ENCODE data around the gene CARS2. TPM values are rescaled to one million over a fixed set of nuclear protein-coding genes. Genes with fewer than 3 reads are reported as not detected.
"Not testable (repeated sequence)": the region's sequence is repeated elsewhere in the genome, so short reads cannot be mapped to it uniquely, and the experiment has no call there.

CARS2 gene
- total RNA-seq, 2 donors from 2014 or later: 58.1 to 112 TPM

DNA sequence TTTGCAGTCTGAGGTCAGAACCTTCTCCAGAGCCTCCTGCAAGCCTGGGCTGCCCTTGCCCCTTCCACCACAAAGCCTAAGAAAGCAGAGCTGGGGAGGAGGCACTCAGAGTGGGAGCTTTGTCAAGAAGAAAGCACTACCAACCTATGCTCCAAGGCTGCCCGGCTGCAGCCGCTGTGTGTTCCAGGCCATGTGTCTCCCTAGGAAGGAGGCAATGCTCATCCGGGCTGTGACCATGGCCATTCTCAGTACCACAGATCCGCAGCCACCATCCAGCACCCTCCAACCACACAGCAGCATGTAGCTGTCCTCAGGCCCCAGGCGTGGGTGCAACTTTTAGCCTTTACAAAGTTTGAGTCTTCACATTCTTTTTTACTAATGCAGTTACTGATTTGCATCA, 22.0 kb downstream of the CARS2 start:
- H3K9me3 Mint-ChIP-seq: no peaks in the 10 kb centered on the region
- DNase-seq (ENCODE audit: low spot score): no peak
- no peaks in the 10 kb centered on the region for H3K27me3 Mint-ChIP-seq
- H3K4me1 Mint-ChIP-seq (ENCODE audit: low read depth in 2 of 2): peaks cover 0 to 4% of the 10 kb centered on the region in 2 donors
- H3K4me3 Mint-ChIP-seq: no peak overlapping the region
- peaks cover 11% of the 10 kb centered on the region for H3K36me3 Mint-ChIP-seq
- peak in 1 of 2 donors; percentile 15 for ATAC-seq
- no peak overlapping the region for H3K27ac Mint-ChIP-seq

DNA sequence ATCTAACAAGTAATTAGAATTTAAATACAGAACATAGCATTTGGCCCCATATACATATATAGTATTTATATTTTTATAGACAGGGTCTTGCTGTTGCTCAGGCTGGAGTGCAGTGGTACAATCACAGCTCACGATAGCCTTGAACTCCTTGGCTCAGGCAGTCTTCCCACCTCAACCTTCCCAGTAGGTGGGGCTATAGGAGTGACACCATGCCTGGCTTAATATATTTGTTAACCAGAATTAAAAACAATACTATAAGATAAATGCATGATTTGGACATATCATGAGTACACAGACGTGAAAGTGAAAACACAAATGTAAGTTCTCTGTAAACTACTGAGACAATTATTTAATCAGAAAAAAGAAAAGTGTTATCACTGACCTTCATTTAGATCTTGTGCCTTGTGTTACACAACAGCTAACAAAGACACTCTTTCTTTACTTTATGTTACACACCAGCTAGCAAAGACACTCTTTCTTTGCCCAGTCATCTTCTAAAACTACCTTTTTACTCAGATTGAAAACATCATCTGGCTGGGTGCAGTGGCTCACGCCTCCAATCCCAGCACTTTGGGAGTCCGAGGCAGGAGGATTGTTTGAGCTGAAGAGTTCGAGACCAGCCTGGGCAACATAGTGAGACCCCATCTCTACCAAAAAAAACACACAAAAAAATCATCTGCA, 22.6 kb downstream of the CARS2 start:
- ATAC-seq (no peak), DNase-seq (ENCODE audit: low spot score) (no peak)
- Mint-ChIP-seq H3K36me3 (peaks cover 15% of the 10 kb centered on the region), H3K9me3 (no peaks in the 10 kb centered on the region), H3K27ac (no peak overlapping the region), H3K27me3 (no peaks in the 10 kb centered on the region), H3K4me3 (no peak overlapping the region), H3K4me1 (ENCODE audit: low read depth in 2 of 2) (peaks cover 0 to 9% of the 10 kb centered on the region in 2 donors)

DNA sequence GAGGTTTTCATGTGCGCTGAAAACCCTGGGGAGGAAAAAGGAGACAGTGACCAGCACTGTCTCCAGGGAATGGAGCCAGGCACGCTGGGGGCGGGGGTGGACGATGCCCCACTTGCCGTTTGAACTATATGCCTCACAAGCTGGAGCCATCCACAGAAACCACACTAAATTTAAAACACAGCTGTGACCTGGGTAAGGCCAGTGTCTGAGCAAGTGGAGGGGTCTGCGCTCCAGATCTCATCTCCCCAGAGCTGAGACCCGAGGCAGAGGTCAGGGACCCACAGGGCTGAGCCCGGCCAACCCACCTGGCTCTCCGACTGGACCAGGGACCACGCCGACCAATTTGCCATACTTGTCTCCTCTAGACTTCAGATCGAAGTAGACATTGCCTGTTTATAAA, 23.2 kb downstream of the CARS2 start:
- Mint-ChIP-seq H3K27me3 (no peaks in the 10 kb centered on the region), H3K4me1 (ENCODE audit: low read depth in 2 of 2) (peaks cover 0 to 13% of the 10 kb centered on the region in 2 donors), H3K4me3 (no peak overlapping the region), H3K9me3 (no peaks in the 10 kb centered on the region), H3K27ac (no peak overlapping the region), H3K36me3 (peaks cover 18% of the 10 kb centered on the region)
- ATAC-seq (no peak), DNase-seq (ENCODE audit: low spot score) (no peak)

DNA sequence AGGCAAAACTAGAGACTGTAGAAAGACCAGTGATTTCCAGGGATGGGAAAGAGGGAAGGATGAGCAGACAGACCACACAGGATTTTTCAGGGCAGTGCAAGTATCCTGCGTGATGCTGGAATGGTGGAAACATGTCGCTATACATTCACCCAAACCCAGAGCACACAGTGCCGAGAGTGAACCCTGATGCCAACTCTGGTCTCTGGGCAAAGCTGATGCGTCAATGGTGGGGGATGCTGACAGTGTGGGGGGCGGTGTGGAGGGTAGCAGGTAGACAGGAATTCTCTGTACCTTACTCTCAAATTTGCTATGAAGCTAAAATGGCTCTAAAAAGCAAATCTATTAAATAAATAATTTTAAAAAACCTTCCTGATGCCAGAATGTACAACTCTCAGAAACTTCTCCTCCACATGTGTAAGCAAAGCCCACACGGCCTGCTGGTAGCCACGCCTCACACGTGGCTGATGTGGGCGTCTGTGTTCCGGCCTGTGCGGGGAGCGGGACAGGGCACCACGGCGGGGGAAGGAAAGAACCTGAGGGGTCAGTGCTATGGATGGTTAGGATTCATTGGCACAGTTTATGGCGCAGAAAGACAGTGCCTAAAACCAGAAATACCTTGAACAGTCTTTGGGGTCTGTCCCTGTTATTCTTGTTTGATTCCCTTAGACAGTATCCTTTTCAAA, 23.9 kb downstream of the CARS2 start:
- peaks cover 0 to 16% of the 10 kb centered on the region in 2 donors for H3K4me1 Mint-ChIP-seq (ENCODE audit: low read depth in 2 of 2)
- no peaks in the 10 kb centered on the region for H3K27me3 Mint-ChIP-seq
- ATAC-seq (no peak), DNase-seq (ENCODE audit: low spot score) (no peak)
- no peak overlapping the region for H3K27ac Mint-ChIP-seq
- H3K4me3 Mint-ChIP-seq: no peak overlapping the region
- H3K9me3 Mint-ChIP-seq: no peaks in the 10 kb centered on the region
- H3K36me3 Mint-ChIP-seq: peaks cover 18% of the 10 kb centered on the region

DNA sequence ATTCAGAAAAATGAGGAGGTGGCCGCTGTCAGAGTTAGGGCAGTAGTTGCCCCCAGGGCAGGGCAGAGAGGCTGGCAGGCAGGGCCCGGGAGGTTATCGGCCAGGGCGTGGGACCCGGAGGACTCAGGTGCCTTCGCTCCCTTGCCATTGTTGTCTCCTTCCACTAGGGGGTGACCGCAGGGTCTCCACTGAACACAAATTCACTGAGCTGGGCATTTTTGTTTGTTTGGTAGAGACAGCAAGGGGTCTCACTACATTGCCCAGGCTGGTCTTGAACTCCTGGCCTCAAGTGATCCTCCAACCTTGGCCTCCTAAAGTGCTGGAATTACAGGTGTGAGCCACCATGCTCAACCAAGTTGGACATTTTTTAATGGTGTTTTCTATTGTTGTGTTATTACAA, 25.1 kb downstream of the CARS2 start:
- Mint-ChIP-seq H3K27ac (no peak overlapping the region), H3K27me3 (no peaks in the 10 kb centered on the region), H3K9me3 (no peaks in the 10 kb centered on the region), H3K4me3 (no peak overlapping the region), H3K36me3 (peaks cover 22% of the 10 kb centered on the region), H3K4me1 (ENCODE audit: low read depth in 2 of 2) (peaks cover 5 to 26% of the 10 kb centered on the region in 2 donors)
- no peak for DNase-seq (ENCODE audit: low spot score)
- ATAC-seq: no peak

DNA sequence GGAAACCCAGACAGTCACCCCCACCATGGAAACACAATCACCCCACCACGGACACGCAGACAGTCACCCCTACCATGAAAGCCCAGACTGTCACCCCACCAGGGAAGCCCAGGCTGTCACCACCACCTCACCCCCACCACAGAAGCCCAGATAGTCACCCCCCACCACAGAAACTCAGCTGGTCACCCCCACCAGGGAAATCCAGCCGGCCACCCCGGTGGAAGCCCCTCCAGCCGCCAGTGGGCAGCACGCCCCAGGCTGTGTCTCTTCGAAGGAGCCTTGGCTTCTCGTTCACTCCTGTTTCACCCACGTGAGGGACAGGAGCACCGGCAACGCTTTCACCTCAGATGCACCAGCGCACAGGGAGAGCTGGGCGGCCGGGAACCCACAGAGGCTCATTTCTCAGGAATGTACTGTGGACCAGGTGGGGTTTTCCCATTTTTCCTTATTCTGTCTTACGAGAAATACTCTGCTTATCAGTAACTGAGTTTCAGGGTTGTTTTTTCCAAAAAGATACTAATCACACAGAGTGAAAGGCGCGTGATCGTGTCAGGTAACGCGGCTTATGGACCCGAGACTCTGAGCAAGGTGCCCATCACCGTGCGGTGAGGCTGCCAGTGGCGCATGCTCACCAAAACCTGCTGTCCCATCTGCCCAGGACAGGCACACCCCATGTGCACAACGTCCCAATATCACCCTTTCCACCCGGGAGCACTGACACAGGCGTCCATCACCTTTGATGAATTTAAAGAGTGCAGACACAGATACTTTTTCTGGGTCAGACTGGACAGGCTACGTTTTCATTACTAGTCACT, 28.0 kb downstream of the CARS2 start:
- no peak for DNase-seq (ENCODE audit: low spot score)
- Mint-ChIP-seq H3K27ac (no peak overlapping the region), H3K36me3 (peaks cover 29% of the 10 kb centered on the region), H3K4me3 (no peak overlapping the region), H3K4me1 (ENCODE audit: low read depth in 2 of 2) (peaks cover 5 to 38% of the 10 kb centered on the region in 2 donors), H3K9me3 (no peaks in the 10 kb centered on the region), H3K27me3 (no peaks in the 10 kb centered on the region)
- peak in 1 of 2 donors; percentile 40 for ATAC-seq

DNA sequence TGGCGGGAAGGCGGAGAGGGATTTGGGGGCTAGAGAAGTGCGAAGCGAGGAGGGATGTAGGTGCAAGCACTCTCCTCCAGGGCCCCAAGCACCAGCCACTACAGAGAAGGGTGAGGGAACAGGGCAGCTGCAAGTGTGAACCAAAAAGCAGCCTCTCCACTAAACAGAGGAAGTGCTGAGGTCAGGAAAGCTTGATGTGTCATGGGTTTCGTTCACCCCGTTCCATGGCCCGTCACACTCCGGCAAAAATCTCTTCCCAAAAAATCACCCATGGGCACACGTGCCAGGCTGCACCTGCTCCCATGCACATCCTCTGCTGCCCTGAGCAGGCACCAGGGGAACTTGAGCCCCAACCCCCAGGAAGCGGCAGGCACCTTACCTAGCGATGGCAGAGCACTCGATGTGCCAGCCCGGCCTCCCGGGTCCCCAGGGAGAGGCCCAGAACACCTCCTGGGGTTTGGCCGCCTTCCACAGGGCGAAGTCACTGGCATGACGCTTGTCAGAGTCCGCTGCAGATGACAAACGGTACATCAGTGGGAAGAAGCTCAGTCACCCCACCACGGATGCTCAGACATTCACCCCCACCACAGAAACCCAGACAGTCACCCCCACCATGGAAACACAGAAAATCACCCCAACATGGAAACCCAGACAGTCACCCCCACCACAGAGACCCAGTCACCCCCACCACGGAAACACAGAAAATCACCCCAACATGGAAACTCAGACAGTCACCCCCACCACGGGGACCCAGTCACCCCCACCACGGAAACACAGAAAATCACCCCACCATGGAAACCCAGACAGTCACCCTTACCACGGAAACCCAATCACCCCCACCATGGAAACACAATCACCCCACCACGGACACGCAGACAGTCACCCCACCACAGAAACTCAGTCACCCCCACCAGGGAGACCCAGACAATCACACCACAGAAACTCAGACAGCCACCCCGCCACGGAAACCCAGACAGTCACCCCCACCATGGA, 29.0 kb downstream of the CARS2 start:
- H3K27ac Mint-ChIP-seq: no peak overlapping the region
- ATAC-seq (peak; percentile 40 to 41), DNase-seq (ENCODE audit: low spot score) (no peak)
- peak overlapping the region; percentile 47 for H3K4me3 Mint-ChIP-seq
- H3K9me3 Mint-ChIP-seq: no peaks in the 10 kb centered on the region
- H3K4me1 Mint-ChIP-seq (ENCODE audit: low read depth in 2 of 2): peaks cover 10 to 42% of the 10 kb centered on the region in 2 donors
- peaks cover 34% of the 10 kb centered on the region for H3K36me3 Mint-ChIP-seq
- no peaks in the 10 kb centered on the region for H3K27me3 Mint-ChIP-seq

DNA sequence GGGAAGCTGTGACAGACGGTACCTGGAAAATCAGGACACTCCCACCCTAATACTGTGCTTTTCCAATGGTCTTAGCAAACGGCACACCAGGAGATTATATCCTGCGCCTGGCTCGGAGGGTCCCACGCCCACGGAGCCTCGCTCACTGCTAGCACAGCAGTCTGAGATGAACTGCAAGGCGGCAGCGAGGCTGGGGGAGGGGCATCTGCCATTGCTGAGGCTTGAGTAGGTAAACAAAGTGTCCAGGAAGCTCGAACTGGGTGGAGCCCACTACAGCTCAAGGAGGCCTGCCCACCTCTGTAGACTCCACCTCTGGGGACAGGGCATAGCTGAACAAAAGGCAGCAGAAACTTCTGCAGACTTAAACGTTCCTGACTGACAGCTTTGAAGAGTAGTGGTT, 36.1 kb downstream of the CARS2 start:
- not testable (repeated sequence) for ATAC-seq; DNase-seq (ENCODE audit: low spot score); H3K27me3 Mint-ChIP-seq; H3K4me3 Mint-ChIP-seq; H3K27ac Mint-ChIP-seq; H3K9me3 Mint-ChIP-seq
- Mint-ChIP-seq H3K36me3 (peaks cover 36% of the 10 kb centered on the region), H3K4me1 (ENCODE audit: low read depth in 2 of 2) (peaks cover 17 to 24% of the 10 kb centered on the region in 2 donors)

DNA sequence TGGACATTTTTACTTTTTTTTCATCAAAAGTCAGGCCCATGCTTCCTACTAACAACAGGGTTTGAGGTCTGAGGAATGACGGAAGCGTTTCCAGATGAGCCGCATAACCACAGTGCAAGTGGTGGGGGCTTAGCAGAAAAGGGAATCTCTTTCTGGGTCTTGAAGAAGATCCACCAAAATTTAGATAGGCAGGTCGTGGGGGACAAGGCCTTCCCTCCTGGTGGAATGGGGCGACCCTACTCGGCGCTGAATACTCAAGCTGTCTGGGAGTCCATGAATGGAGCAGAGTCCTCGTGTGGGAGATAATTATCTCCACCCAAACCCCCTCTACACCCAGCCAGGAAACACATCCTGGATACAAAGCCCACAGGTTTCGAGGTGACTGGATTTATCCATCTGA, 36.9 kb downstream of the CARS2 start:
- ATAC-seq (no peak), DNase-seq (ENCODE audit: low spot score) (no peak)
- Mint-ChIP-seq H3K4me3 (no peak overlapping the region), H3K27ac (no peak overlapping the region), H3K9me3 (no peaks in the 10 kb centered on the region), H3K27me3 (no peaks in the 10 kb centered on the region), H3K4me1 (ENCODE audit: low read depth in 2 of 2) (peaks cover 17 to 18% of the 10 kb centered on the region in 2 donors), H3K36me3 (peaks cover 30% of the 10 kb centered on the region)

DNA sequence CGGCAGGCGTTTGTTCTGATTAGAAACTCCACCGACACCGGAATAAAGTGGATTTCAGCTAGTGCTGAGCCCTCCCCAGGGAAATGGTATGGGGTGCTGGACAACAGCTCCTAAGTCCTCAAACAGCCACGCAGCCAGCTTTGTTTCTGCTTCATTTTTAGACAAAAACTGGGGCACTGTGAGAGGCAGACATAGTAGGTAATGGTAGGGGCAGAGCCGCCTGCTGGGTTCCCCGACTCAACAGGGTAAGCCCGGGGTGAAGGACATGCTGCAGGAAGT, 39.7 kb downstream of the CARS2 start:
- peaks cover 29% of the 10 kb centered on the region for H3K36me3 Mint-ChIP-seq
- no peaks in the 10 kb centered on the region for H3K9me3 Mint-ChIP-seq
- no peaks in the 10 kb centered on the region for H3K27me3 Mint-ChIP-seq
- ATAC-seq: no peak
- no peak overlapping the region for H3K27ac Mint-ChIP-seq
- H3K4me1 Mint-ChIP-seq (ENCODE audit: low read depth in 2 of 2): peaks cover 7 to 8% of the 10 kb centered on the region in 2 donors
- no peak overlapping the region for H3K4me3 Mint-ChIP-seq
- no peak for DNase-seq (ENCODE audit: low spot score)

DNA sequence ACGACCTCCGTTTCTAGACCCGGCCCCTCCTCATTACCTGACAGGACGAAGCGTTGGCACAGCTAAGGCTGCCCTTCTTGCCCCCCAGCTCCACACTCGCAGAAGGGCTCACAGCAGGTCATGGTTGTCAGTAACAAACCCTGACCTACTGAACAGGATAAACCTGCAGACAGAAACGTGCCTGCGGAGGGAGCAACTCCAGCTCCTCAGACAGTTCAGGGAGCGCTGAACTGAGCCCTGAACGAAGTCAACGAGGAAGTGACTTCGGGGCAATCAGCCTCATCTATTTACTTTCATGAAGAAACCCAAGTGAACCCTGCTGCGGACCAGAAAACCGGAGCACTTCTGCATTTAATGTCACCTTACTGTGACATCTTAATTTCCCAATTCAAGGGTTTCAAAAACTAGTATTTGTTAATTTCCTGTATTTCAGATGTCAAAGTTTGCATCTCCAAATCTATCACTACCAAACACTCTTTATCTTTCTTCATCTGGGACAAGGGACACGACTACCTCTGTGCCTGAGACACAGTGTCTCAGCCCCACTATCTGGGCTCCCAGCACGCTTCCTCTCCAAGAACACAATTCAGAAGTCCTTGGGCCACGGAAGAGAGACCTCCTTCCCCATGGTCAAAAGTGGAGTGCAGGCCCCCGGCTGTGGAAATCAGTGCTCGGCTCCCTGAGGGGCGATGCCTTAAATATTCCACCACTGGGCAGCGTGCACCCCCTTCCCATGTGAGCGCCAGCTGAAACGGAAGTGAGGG, 40.2 kb downstream of the CARS2 start:
- DNase-seq (ENCODE audit: low spot score) (no peak), ATAC-seq (no peak)
- Mint-ChIP-seq H3K27me3 (no peaks in the 10 kb centered on the region), H3K4me3 (no peak overlapping the region), H3K4me1 (ENCODE audit: low read depth in 2 of 2) (peaks cover 2 to 4% of the 10 kb centered on the region in 2 donors), H3K36me3 (peaks cover 26% of the 10 kb centered on the region), H3K9me3 (no peaks in the 10 kb centered on the region), H3K27ac (no peak overlapping the region)

DNA sequence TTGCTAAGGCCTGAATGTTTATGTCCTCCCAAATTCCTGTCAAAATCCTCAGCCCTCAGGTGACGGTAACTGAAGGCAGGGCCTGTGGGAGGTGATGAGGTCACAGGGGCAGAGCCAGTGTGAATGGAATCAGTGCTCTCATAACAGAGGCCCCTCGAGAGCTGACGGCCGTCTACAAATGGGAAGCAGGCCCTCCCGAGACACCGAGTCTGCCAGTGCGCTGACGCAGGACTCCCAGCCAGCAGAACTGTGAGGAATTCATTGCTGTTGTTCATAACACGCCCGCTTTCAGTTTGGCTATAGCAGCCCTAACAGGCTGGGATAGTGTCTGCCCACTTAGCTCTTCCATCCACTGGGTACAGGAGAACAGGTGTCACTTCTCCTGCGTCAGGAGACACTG, 41.2 kb downstream of the CARS2 start:
- no peak overlapping the region for H3K27ac Mint-ChIP-seq
- peaks cover 24% of the 10 kb centered on the region for H3K36me3 Mint-ChIP-seq

DNA sequence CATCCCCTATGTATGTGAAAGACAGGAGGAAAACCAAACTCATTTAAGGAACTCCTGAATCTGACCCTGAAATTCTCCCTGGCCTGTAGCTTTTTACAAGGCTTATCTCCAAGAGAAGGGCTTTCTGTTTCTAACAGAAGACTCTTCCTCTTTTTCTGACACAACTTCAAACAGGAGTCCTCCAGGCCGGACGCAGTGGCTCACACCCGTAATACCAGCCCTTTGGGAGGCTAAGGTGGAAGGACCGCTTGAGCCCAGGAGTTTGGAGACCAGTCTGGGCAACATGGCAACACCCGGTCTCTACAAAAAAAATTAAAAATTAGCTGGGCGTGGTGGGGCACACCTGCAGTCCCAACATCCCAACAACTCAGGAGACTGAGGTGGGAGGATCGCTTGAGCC, 41.9 kb downstream of the CARS2 start:
- peaks cover 29% of the 10 kb centered on the region for H3K36me3 Mint-ChIP-seq
- no peak overlapping the region for H3K27ac Mint-ChIP-seq
- no peak for ATAC-seq

More for the DNA sequence above, 41.2 kb downstream of the CARS2 start:
- Mint-ChIP-seq H3K4me3 (no peak overlapping the region), H3K4me1 (ENCODE audit: low read depth in 2 of 2) (peaks cover 0 to 6% of the 10 kb centered on the region in 2 donors), H3K9me3 (no peaks in the 10 kb centered on the region), H3K27me3 (no peaks in the 10 kb centered on the region)
- ATAC-seq (no peak), DNase-seq (ENCODE audit: low spot score) (no peak)

More for the DNA sequence above, 41.9 kb downstream of the CARS2 start:
- peaks cover 0 to 10% of the 10 kb centered on the region in 2 donors for H3K4me1 Mint-ChIP-seq (ENCODE audit: low read depth in 2 of 2)
- no peaks in the 10 kb centered on the region for H3K27me3 Mint-ChIP-seq
- H3K9me3 Mint-ChIP-seq: no peaks in the 10 kb centered on the region
- no peak overlapping the region for H3K4me3 Mint-ChIP-seq
- no peak for DNase-seq (ENCODE audit: low spot score)

Measured in natural killer cell treated with Interleukin-12 subunit alpha and Interleukin-12 subunit beta and Interleukin-15 and Interleukin-18, amount 100 ng/mL, for 72 hours (primary cell).